Endodermal cell (in vitro differentiated cells): ENCODE measurements around the gene EYA3. TPM values are rescaled to one million over a fixed set of nuclear protein-coding genes. Genes with fewer than 3 reads are reported as not detected.
A peak's percentile ranks its signal among the peaks of the same experiment; 100 is the strongest.

Source experiments
- DNase-seq: peaks from one replicate; pipeline ENCODE4 v3.0.0-alpha.2; 2017
- H3K27ac ChIP-seq: 2 replicates; pipeline ENCODE4 v1.5.1; 2013; ENCODE audit warnings: mild to moderate bottlenecking, low read depth, low read length, moderate library complexity
- H3K27me3 ChIP-seq: 2 replicates; pipeline ENCODE4 v1.6.1; 2013; ENCODE audit warnings: mild to moderate bottlenecking, low read length, moderate library complexity; ENCODE audit not compliant: insufficient read depth, control insufficient read depth, poor library complexity, severe bottlenecking
- H3K36me3 ChIP-seq: 2 replicates; pipeline ENCODE4 v1.7.0; 2013; ENCODE audit warnings: mild to moderate bottlenecking, low read length, moderate library complexity; ENCODE audit not compliant: control insufficient read depth, insufficient read depth
- H3K4me1 ChIP-seq: one replicate; pipeline ENCODE4 v1.7.0; 2013; ENCODE audit warnings: low read length; ENCODE audit not compliant: control insufficient read depth, insufficient read depth
- H3K4me3 ChIP-seq: 2 replicates; pipeline ENCODE4 v1.5.1; 2013; ENCODE audit warnings: mild to moderate bottlenecking, low read length, moderate library complexity
- H3K9ac ChIP-seq: 2 replicates; pipeline ENCODE4 v1.6.1; 2013; ENCODE audit warnings: mild to moderate bottlenecking, low read length, moderate library complexity; ENCODE audit not compliant: poor library complexity, severe bottlenecking; ENCODE audit errors: extremely low read depth
- H3K9me3 ChIP-seq: 2 replicates; pipeline ENCODE4 v1.6.1; 2013; ENCODE audit warnings: mild to moderate bottlenecking, low read length, moderate library complexity; ENCODE audit not compliant: control insufficient read depth
- H3K27ac Mint-ChIP-seq: 2 replicates; pipeline ENCODE4 v1.8.0; 2020; ENCODE audit warnings: mixed read lengths
- H3K27me3 Mint-ChIP-seq: 2 replicates; pipeline ENCODE4 v1.8.0; 2021; ENCODE audit warnings: mild to moderate bottlenecking, mixed read lengths; ENCODE audit not compliant: insufficient read depth
- H3K36me3 Mint-ChIP-seq: 2 replicates; pipeline ENCODE4 v1.8.0; 2020; ENCODE audit warnings: low read depth, mixed read lengths
- H3K4me1 Mint-ChIP-seq: 2 replicates; pipeline ENCODE4 v1.8.0; 2020; ENCODE audit warnings: mixed read lengths
- H3K4me3 Mint-ChIP-seq: 2 replicates; pipeline ENCODE4 v1.8.0; 2020; ENCODE audit warnings: mild to moderate bottlenecking, moderate library complexity, mixed read lengths
- H3K9me3 Mint-ChIP-seq: 2 replicates; pipeline ENCODE4 v1.8.0; 2020; ENCODE audit warnings: mild to moderate bottlenecking, mixed read lengths
- WGBS, 2 experiments: methylation state at CpG; one replicate each; pipeline versions ENCODE4 v1.1.5 to v1.1.7; 2013; ENCODE audit warnings: missing lambda C conversion rate in 2 of 2, mixed read lengths in 1 of 2; ENCODE audit not compliant: insufficient coverage in 1 of 2, insufficient read length in 1 of 2; 5-methylcytosine and 5-hydroxymethylcytosine counted together
- total RNA-seq, 2 donors: library from RNA; stranded (reverse); fragmentation: NEBNext Ultra II Directional in 1 of 2; extraction: Animal tissue kit (Norgen Biotek cat#: 25700) in 1 of 2; gene quantifications; 2 replicates in 1 of 2; 3 replicates in 1 of 2; pipeline ENCODE4 v1.2.1, GENCODE V29; 2021
- TF ChIP-seq, protein P1 (sequence below): fragments of 200-600 bp; sonication (generic); conservative IDR thresholded peaks from 2 replicates; pipeline ENCODE4 v1.5.0; 2021; ENCODE audit warnings: antibody characterized with exemption, mild to moderate bottlenecking

The EYA3 gene
- total RNA-seq, 2 donors from 2014 or later, result 29.3 to 32.8 TPM

DNA sequence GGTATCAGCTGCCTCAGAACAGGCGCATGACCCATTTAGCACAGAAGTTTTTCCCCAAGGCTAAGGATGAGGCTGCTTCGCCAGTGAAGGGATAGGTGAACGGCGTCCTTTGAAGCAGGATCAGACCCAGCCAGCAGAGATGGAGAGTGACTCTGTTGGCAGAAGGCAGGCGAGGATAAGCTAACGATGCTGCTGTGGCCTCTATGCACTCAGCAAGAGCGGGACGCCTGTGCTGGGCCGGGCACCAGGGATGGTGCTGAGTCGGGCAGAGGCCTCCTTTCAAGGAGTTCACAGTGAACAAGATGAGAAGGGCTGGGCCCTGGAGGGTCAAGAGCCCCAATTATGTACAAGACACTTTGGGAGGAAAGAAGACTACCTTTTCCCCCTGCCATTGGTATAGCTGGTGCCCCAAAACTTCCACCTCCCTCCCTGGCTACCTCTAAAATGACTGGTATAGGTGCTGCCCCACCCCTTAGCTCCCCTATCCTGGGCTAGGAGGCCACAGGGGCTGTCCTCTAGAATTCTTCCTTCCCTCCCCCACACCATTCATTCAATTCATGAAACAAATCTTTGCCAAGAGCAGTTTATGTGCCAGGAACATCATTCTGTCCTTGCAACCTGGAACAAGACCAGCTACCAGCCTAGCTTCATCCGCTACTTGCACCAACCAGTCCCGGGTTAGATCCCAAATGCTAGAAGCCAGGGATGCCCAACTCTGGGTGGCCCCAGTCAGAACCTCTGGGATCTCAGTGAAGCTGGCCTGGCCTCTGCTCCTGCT is 121.1 kb downstream of the EYA3 start:
- Mint-ChIP-seq H3K4me1 (peaks cover 4% of the 10 kb centered on the region), H3K36me3 (peaks cover 44% of the 10 kb centered on the region), H3K27me3 (no peaks in the 10 kb centered on the region), H3K27ac (no peak overlapping the region), H3K4me3 (no peak overlapping the region), H3K9me3 (no peaks in the 10 kb centered on the region)
- peaks cover 33% of the 10 kb centered on the region for H3K36me3 ChIP-seq
- H3K27me3 ChIP-seq, result no peaks in the 10 kb centered on the region
- no peak overlapping the region for H3K9ac ChIP-seq
- WGBS, 2 experiments, result 95% methylated on average over 10 to 12 of the region's 12 CpGs
- no peak for DNase-seq
- TF ChIP-seq, protein P1, sequence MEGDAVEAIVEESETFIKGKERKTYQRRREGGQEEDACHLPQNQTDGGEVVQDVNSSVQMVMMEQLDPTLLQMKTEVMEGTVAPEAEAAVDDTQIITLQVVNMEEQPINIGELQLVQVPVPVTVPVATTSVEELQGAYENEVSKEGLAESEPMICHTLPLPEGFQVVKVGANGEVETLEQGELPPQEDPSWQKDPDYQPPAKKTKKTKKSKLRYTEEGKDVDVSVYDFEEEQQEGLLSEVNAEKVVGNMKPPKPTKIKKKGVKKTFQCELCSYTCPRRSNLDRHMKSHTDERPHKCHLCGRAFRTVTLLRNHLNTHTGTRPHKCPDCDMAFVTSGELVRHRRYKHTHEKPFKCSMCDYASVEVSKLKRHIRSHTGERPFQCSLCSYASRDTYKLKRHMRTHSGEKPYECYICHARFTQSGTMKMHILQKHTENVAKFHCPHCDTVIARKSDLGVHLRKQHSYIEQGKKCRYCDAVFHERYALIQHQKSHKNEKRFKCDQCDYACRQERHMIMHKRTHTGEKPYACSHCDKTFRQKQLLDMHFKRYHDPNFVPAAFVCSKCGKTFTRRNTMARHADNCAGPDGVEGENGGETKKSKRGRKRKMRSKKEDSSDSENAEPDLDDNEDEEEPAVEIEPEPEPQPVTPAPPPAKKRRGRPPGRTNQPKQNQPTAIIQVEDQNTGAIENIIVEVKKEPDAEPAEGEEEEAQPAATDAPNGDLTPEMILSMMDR, result no peak
- no peak overlapping the region for H3K4me3 ChIP-seq
- no peak overlapping the region for H3K27ac ChIP-seq
- no peaks in the 10 kb centered on the region for H3K9me3 ChIP-seq
- no peaks in the 10 kb centered on the region for H3K4me1 ChIP-seq

DNA sequence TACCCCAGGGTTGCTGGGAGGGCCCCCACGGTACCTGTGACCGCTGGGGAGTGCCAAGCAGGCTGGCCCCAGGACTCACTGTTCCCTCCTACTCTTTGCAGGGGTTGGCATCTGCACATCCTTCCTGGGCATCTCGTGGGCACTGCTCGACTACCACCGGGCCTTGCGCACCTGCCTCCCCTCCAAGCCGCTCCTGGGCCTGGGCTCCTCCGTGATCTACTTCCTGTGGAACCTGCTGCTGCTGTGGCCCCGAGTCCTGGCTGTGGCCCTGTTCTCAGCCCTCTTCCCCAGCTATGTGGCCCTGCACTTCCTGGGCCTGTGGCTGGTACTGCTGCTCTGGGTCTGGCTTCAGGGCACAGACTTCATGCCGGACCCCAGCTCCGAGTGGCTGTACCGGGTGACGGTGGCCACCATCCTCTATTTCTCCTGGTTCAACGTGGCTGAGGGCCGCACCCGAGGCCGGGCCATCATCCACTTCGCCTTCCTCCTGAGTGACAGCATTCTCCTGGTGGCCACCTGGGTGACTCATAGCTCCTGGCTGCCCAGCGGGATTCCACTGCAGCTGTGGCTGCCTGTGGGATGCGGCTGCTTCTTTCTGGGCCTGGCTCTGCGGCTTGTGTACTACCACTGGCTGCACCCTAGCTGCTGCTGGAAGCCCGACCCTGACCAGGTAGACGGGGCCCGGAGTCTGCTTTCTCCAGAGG is 121.9 kb downstream of the EYA3 start:
- Mint-ChIP-seq H3K27ac (peak overlapping the region; percentile 78), H3K9me3 (no peaks in the 10 kb centered on the region), H3K4me3 (no peak overlapping the region), H3K4me1 (peaks cover 8% of the 10 kb centered on the region), H3K36me3 (peaks cover 44% of the 10 kb centered on the region), H3K27me3 (no peaks in the 10 kb centered on the region)
- 94 to 95% methylated on average over 18 to 24 of the region's 24 CpGs for WGBS, 2 experiments
- peak; percentile 68 for DNase-seq
- Histone ChIP-seq H3K4me1 (no peaks in the 10 kb centered on the region), H3K9ac (no peak overlapping the region), H3K36me3 (peaks cover 30% of the 10 kb centered on the region), H3K27ac (no peak overlapping the region), H3K9me3 (no peaks in the 10 kb centered on the region), H3K4me3 (no peak overlapping the region), H3K27me3 (no peaks in the 10 kb centered on the region)
- TF ChIP-seq, protein P1, result no peak

DNA sequence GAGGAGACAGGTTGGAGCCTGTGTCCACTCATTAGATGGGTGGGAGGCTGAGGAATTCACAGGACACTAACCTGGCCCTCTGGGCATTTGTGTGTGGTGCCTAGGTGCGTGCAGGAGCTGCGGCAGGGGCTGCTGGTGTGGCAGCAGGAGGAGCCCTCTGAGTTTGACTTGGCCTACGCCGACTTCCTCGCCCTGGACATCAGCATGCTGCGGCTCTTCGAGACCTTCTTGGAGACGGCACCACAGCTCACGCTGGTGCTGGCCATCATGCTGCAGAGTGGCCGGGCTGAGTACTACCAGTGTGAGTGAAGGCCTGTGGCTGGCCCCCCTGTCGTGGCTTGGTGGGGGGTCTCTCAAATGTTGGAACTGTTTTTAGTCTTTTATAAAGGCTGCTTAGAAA is 125.0 kb downstream of the EYA3 start:
- Histone ChIP-seq H3K9ac (no peak overlapping the region), H3K27ac (no peak overlapping the region), H3K27me3 (no peaks in the 10 kb centered on the region), H3K4me3 (no peak overlapping the region), H3K9me3 (no peaks in the 10 kb centered on the region), H3K4me1 (peaks cover 4% of the 10 kb centered on the region), H3K36me3 (peaks cover 25% of the 10 kb centered on the region)
- Mint-ChIP-seq H3K9me3 (no peaks in the 10 kb centered on the region), H3K27me3 (no peaks in the 10 kb centered on the region), H3K27ac (no peak overlapping the region), H3K36me3 (peaks cover 38% of the 10 kb centered on the region), H3K4me3 (no peak overlapping the region), H3K4me1 (peaks cover 16% of the 10 kb centered on the region)
- DNase-seq, result no peak
- TF ChIP-seq, protein P1, result no peak
- 96 to 97% methylated on average over 10 to 11 of the region's 11 CpGs for WGBS, 2 experiments
